ENCODE measurements around the gene RASAL2. TPM values are rescaled to one million over a fixed set of nuclear protein-coding genes. Genes with fewer than 3 reads are reported as not detected.
A peak's percentile ranks its signal among the peaks of the same experiment; 100 is the strongest.
"Not testable (repeated sequence)": the region's sequence is repeated elsewhere in the genome, so short reads cannot be mapped to it uniquely, and the experiment has no call there.

RASAL2 gene
- total RNA-seq, 1 experiment from 2014 or later, result 5.3 TPM

DNA sequence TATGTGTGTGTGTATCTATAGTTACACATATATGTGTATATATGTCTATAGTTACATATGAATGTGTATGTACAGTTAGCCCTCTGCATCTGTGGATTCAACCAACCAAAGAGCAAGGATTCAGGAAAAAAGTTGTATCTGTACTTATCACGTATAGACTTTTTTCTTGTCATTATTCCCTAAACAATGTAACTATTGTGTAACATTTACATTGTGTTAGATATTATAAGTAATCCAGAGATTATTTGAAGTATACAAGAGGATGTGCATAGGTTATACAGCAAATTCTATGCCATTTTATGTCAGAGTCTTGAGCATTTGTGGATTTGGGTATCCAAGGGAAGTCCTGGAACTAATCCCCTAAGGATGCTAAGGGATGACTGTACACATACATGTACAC, 71.3 kb downstream of the RASAL2 start:
- DNase-seq (ENCODE audit: low spot score), result no peak

DNA sequence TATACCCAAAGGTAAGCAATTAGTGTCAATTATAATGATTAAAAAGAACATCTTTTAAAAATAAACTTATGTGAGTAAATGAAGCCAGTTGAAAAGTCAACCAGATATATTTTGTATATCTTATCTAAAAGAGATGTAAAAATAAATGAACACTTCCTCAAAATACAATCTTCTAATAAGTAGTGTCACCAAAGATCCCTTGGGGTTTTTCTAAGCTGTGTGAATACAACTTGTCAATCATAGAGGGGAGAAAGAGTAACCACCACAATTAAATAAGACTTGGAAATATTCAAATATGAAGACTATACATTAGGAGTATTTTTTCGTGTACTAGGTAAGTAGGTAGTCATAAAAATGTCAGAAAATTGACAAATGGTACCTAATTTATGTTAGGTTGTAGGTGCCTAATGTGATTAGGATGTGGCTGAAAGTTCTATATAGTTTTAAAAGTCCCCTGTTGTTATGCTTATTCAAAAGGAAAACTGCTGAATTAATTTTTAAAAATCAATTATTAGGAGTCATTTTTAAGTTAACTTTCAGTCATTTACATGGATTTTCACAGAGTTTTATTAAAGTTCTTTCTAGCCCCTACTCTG, 72.6 kb downstream of the RASAL2 start:
- DNase-seq (ENCODE audit: low spot score), result no peak

- peak; percentile 29 for DNase-seq (ENCODE audit: low spot score)
Measured at GRCh38 chr1:178168536-178168935, 74.6 kb downstream of the RASAL2 start.

DNA sequence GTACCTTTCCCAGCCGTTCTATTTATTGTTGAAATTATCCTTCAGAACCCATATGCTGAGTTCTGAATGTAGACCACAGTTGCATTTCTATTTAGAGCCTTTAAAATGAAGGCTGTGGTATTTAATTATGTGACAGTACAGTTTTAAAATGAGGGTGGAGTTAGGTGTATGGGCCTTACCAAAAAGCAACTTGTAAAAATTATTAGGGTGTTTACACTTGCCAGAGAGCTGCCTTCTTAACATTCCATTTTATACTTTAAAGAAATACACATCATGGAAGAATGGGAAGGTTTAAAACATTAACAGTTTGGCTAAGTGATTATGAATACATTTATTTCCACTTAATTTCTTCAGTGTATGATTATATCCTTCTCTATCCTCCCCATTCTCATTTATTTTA, 75.7 kb downstream of the RASAL2 start:
- no peak for DNase-seq (ENCODE audit: low spot score)

DNA sequence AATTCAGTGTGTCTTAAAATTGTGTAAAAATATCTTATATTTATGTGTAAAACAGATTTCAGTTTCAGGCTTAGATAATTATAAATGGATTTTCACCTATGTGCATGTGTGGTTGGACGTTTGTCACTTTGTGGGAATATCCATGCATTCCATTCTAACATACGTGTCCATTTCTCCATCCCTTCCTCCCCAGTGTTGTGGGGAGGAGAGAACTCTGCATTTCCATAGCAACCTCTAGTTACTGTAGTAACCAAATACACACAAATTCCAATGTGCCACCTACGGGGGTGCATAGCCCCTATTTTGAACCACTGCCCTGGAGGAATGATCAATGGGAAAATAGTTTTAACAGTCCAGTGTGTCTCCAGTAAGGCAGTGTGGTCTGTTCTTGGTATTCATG, 79.0 kb downstream of the RASAL2 start:
- DNase-seq (ENCODE audit: low spot score), result peak; percentile 63

DNA sequence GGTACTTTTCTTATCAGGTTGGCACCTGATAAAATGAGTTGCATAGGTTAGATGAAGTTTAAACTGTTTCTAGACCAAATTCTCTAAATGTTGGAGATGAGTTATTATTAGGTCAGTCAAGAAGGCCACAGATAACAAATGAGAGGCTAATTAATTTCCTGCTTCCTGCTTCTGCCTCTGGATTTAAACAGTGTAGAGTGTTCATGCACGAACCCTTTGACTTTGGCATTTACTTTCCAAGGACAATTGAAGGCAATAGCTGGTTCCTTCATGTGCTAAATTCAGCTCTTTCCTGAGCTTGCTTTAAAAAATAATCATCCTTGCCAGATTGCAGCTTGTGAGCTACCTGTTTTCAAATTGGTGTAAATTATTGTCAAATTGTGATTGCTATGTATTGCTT, 80.6 kb downstream of the RASAL2 start:
- no peak for DNase-seq (ENCODE audit: low spot score)

DNA sequence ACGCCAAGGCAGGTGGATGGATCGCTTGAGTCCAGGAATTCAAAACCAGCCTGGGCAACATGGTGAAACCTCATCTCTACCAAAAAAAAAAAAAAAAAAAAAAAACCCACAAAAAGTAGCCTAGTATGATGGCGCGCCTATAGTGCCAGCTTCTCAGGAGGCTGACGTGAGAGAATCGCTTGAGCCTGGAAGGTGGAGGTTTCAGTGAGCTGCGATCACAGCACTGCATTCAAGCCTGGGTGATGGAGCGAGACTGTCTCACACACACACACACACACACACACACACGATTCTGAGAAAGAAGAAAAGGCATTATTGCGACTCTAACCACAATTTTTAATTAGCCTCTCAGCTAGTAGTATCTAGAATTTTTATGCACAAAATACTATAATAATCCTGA, 86.5 kb downstream of the RASAL2 start:
- no peak for DNase-seq (ENCODE audit: low spot score)

DNA sequence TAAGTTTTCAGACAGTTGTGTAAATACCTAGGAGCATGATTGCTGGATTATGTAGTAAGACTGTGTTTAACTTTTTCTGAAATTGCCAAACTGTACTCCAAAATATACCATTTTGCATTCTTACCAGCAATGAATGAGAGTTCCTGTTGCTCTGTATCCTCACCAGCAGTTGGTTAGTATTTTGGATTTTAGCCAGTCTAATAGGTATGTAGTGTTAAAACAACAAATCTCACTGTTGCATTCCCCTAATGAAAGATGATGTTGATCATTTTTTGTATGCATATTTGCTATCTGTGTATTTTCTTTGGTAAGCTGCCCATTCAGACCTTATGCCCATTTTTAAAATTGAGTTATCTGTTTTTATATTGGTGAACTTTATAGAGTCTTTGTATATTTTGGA, 89.9 kb downstream of the RASAL2 start:
- no peak for DNase-seq (ENCODE audit: low spot score)

DNA sequence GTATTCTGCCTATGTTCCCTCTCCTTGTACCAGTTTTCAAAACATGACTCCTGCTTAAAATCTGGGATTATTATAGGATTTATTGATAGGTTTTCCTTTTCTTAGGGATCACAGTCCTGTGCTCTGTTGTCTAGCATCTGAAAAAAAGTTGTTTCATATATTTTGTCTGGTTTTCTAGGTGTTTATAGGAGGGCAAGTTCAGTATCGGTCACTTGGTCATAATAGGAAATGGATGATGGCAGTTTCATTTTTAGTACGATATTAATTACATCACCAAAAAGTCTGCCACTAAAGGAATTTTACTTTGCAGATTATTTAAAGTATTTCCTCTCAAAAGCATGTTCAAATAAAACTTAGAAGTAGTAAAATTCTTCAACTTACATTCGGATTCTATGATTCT, 94.4 kb downstream of the RASAL2 start:
- no peak for DNase-seq (ENCODE audit: low spot score)

DNA sequence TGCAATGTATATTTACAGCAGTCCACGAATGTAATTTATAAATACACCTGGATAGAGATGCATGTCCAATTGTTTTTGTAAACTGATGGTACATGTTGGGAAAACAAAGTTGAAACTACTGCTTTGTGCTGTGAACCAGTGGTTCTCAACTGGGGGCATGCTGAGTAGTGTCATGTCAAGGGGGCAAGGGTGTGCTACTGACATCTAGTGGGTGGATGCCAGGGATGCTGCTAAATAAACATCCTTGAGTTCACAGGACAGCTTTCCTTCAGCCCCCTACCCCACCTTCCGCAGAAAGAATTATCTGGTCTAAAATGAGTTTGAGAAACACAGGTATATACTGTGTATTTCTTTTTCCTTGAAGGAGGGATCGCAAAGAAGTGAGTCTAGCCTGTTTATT, 95.9 kb downstream of the RASAL2 start:
- DNase-seq (ENCODE audit: low spot score), result peak; percentile 47

- no peak for DNase-seq (ENCODE audit: low spot score)
Measured at GRCh38 chr1:178190881-178191280, 97.0 kb downstream of the RASAL2 start.

- DNase-seq (ENCODE audit: low spot score), result no peak
Measured at GRCh38 chr1:178192686-178193085, 98.8 kb downstream of the RASAL2 start.

DNA sequence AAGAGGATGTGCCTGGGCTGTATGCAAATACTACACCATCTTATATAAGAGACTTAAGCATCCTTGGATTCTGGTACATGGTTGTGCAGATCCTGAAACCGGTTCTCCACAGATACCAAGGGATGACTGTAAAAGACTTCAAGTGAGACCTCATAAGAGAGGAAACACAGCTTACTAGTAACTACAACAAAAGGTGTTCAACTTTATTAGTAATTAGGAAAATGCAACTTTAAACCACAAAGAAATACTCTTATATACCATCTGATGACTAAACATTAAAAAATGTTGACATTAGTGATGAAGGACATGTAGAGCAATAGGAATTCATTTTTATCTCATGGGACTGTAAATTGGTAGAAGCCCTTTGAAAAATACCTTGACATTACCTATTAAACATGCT, 102.7 kb downstream of the RASAL2 start:
- DNase-seq (ENCODE audit: low spot score), result no peak

GRCh38 chr1:178202095-178202494, 108.2 kb downstream of the RASAL2 start:
- not testable (repeated sequence) for DNase-seq (ENCODE audit: low spot score)

DNA sequence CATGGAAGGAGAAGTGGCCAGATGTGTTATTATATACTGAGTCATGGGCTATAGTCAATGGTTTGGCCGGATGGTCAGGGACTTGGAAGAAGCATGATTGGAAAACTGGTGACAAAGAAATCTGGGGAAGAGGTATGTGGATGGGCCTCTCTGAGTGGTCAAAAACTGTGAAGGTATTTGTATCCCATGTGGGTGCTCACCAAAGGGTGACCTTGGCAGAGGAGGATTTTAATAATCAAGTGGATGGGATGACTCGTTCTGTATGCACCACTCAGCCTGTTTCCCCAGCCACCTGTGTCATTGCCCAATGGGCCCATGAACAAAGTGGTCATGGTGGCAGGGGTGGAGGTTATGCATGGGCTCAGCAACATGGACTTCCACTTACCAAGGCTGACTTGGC, 108.6 kb downstream of the RASAL2 start:
- not testable (repeated sequence) for DNase-seq (ENCODE audit: low spot score)

GRCh38 chr1:178208269-178208856, 114.5 kb downstream of the RASAL2 start:
- not testable (repeated sequence) for DNase-seq (ENCODE audit: low spot score)

DNA sequence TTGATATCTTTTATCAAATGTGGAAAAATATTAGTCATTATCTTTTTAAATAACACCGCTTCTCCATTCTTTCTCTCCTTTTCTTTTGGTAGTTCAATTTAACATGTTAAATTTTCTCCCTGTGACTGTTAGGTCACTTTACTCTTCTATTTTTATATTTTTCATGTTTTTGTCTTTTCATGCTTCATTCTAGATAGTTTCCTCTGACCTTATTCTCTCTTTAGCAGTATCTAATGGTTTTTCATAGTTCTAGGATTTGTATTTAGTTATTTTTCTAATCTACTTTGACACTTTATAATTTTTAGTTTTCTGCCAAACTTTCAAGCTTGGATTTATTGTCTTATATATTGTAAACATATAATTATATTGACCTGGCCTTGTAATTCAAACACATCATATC, 116.0 kb downstream of the RASAL2 start:
- no peak for DNase-seq (ENCODE audit: low spot score)

GRCh38 chr1:178218550-178218949, 124.6 kb downstream of the RASAL2 start:
- no peak for DNase-seq (ENCODE audit: low spot score)

- no peak for DNase-seq (ENCODE audit: low spot score)
Measured at GRCh38 chr1:178220094-178220493, 126.2 kb downstream of the RASAL2 start.

- DNase-seq (ENCODE audit: low spot score), result no peak
Measured at GRCh38 chr1:178223289-178223688, 129.4 kb downstream of the RASAL2 start.

GRCh38 chr1:178224358-178224757, 130.5 kb downstream of the RASAL2 start:
- no peak for DNase-seq (ENCODE audit: low spot score)

- no peak for DNase-seq (ENCODE audit: low spot score)
Measured at GRCh38 chr1:178230881-178231409, 137.0 kb downstream of the RASAL2 start.

DNA sequence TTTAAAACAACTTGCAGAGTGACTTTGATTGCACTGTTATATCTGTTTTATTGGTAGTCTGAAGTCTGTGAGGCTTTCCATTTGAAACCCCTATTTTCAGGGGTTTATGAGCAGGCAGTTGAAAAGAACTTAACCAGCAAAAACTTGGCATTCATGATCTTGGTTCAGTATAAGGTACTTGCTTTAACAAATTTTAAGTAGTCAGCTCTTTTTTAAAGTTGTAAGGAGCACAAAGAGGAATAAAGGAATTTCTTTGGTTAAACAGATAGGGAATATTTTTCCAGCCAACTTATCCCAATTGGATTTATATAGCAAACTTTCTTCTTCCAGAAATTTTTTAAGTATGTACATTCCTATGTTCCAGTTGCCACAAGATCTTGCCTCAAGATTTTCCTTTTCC, 138.2 kb downstream of the RASAL2 start:
- no peak for DNase-seq (ENCODE audit: low spot score)

- DNase-seq (ENCODE audit: low spot score), result no peak
Measured at GRCh38 chr1:178232949-178233348, 139.0 kb downstream of the RASAL2 start.
